SU-DHL-6 (cell line): ENCODE measurements around the gene ST8SIA2.

ENCODE experiments used
- EZH2phosphoT487 ChIP-seq: fragments of 200-600 bp; sonication (generic), shearing (Covaris generic); conservative IDR thresholded peaks from 2 replicates; pipeline ENCODE4 v1.6.1; 2018; ENCODE audit warnings: mild to moderate bottlenecking, antibody characterized with exemption, low read length, moderate library complexity, mixed read lengths
- TF ChIP-seq, protein P1 (sequence below): fragments of 200-600 bp; sonication (generic); IDR thresholded peaks from one replicate; pipeline ENCODE4 v1.5.1; 2017; ENCODE audit warnings: antibody characterized with exemption, mild to moderate bottlenecking, low read length, moderate library complexity; ENCODE audit not compliant: insufficient read depth, poor library complexity, severe bottlenecking

DNA sequence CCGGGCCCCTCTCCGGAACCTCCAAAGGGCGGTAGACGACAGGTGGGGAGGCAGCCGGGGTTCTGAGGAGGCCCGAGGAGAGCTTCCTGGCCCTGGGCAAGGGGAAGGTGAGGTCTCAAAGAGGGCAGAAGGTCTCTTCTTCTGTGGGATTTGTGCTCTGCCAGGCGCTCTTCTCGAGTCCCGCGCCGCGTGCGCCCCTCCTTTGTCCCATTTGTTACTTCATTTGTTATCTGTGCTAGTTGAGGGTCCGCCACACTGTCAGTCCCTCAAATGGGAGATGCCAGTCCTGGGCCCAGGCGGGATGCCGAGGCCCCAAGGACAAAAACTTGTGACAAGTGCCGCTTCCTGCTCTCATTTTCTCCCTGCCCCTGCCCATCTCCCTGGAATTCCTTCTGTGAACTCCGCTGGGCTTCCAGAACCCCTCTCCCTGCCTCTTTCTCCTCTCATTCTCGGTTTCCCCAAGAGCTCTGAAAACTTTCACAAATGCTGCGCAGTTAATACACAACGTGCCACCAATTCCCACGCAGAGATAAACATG, 1.5 kb downstream of the ST8SIA2 start:
- TF ChIP-seq, protein P1, sequence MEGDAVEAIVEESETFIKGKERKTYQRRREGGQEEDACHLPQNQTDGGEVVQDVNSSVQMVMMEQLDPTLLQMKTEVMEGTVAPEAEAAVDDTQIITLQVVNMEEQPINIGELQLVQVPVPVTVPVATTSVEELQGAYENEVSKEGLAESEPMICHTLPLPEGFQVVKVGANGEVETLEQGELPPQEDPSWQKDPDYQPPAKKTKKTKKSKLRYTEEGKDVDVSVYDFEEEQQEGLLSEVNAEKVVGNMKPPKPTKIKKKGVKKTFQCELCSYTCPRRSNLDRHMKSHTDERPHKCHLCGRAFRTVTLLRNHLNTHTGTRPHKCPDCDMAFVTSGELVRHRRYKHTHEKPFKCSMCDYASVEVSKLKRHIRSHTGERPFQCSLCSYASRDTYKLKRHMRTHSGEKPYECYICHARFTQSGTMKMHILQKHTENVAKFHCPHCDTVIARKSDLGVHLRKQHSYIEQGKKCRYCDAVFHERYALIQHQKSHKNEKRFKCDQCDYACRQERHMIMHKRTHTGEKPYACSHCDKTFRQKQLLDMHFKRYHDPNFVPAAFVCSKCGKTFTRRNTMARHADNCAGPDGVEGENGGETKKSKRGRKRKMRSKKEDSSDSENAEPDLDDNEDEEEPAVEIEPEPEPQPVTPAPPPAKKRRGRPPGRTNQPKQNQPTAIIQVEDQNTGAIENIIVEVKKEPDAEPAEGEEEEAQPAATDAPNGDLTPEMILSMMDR: no peak
- TF ChIP-seq EZH2phosphoT487: no peak
